ENCODE data around the gene TARBP1. TPM values are rescaled to one million over a fixed set of nuclear protein-coding genes. Genes with fewer than 3 reads are reported as not detected.

The TARBP1 gene
- total RNA-seq, 2 experiments from 2014 or later, result 30.0 to 49.8 TPM

- H4K20me1 ChIP-seq (ENCODE audit: insufficient read depth, low read length), result no peaks in the 10 kb centered on the region
- H3K4me1 ChIP-seq (ENCODE audit: insufficient read depth, low read length, poor library complexity, severe bottlenecking), result no peaks in the 10 kb centered on the region
- POLR2A ChIA-PET, result interaction anchor here (0.7 kb wide), 1 partner anchor 971 kb away, joined by 4 read pairs; no protein-coding TSS in a partner anchor
- peaks cover 91% of the 10 kb centered on the region for H3K36me3 ChIP-seq (ENCODE audit: insufficient read depth, low read length)
- intact Hi-C loops (cut with micrococcal nuclease; ENCODE audit: unreplicated experiment), result no loop called here
- no peak overlapping the region for H3K4me2 ChIP-seq (ENCODE audit: low read length)
- no TSS peak for BruUV-seq (replicated peaks)
- no peak overlapping the region for H2AFZ ChIP-seq (ENCODE audit: low read length)
- no peaks in the 10 kb centered on the region for H3K9me2 ChIP-seq (ENCODE audit: insufficient read depth, low read length)
- H3K4me3 ChIP-seq (ENCODE audit: low read depth, low read length, poor library complexity, severe bottlenecking), result no peak overlapping the region
- H3K27ac ChIP-seq (ENCODE audit: low read depth, low read length, poor library complexity, severe bottlenecking), result no peak overlapping the region
- no peaks in the 10 kb centered on the region for H3K79me2 ChIP-seq (ENCODE audit: insufficient read depth, low read depth, low read length)
- CTCF ChIA-PET (ENCODE audit: unreplicated experiment), result interaction anchor here (0.6 kb wide), 1 partner anchor 514 kb away, joined by 3 read pairs; no protein-coding TSS in a partner anchor
- TF ChIP-seq, protein P1, sequence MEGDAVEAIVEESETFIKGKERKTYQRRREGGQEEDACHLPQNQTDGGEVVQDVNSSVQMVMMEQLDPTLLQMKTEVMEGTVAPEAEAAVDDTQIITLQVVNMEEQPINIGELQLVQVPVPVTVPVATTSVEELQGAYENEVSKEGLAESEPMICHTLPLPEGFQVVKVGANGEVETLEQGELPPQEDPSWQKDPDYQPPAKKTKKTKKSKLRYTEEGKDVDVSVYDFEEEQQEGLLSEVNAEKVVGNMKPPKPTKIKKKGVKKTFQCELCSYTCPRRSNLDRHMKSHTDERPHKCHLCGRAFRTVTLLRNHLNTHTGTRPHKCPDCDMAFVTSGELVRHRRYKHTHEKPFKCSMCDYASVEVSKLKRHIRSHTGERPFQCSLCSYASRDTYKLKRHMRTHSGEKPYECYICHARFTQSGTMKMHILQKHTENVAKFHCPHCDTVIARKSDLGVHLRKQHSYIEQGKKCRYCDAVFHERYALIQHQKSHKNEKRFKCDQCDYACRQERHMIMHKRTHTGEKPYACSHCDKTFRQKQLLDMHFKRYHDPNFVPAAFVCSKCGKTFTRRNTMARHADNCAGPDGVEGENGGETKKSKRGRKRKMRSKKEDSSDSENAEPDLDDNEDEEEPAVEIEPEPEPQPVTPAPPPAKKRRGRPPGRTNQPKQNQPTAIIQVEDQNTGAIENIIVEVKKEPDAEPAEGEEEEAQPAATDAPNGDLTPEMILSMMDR (conservative IDR thresholded peaks at IDR 0.05; ENCODE audit: low read length), result no peak
- TF ChIP-seq EZH2phosphoT487 (IDR thresholded peaks at IDR 0.05; ENCODE audit: borderline replicate concordance, low read depth, low read length), result no peak
- H3K9me3 ChIP-seq (ENCODE audit: low read length), result no peaks in the 10 kb centered on the region
- no peak for DNase-seq (ENCODE audit: low spot score)
Measured at GRCh38 chr1:234466945-234467344, 12.0 kb downstream of the TARBP1 start.

- Histone ChIP-seq H4K20me1 (ENCODE audit: insufficient read depth, low read length) (no peaks in the 10 kb centered on the region), H3K9me2 (ENCODE audit: insufficient read depth, low read length) (no peaks in the 10 kb centered on the region), H2AFZ (ENCODE audit: low read length) (no peak overlapping the region), H3K9me3 (ENCODE audit: low read length) (no peaks in the 10 kb centered on the region), H3K27ac (ENCODE audit: low read depth, low read length, poor library complexity, severe bottlenecking) (no peak overlapping the region), H3K79me2 (ENCODE audit: insufficient read depth, low read depth, low read length) (no peaks in the 10 kb centered on the region), H3K4me1 (ENCODE audit: insufficient read depth, low read length, poor library complexity, severe bottlenecking) (no peaks in the 10 kb centered on the region), H3K36me3 (ENCODE audit: insufficient read depth, low read length) (peaks cover 88% of the 10 kb centered on the region), H3K4me3 (ENCODE audit: low read depth, low read length, poor library complexity, severe bottlenecking) (no peak overlapping the region), H3K4me2 (ENCODE audit: low read length) (no peak overlapping the region)
- ChIA-PET POLR2A (interaction anchor here (0.7 kb wide), 1 partner anchor 821 kb away, joined by 3 read pairs; no protein-coding TSS in a partner anchor), CTCF (ENCODE audit: unreplicated experiment) (no interaction called here)
- TF ChIP-seq EZH2phosphoT487 (IDR thresholded peaks at IDR 0.05; ENCODE audit: borderline replicate concordance, low read depth, low read length), result no peak
- TF ChIP-seq, protein P1 (conservative IDR thresholded peaks at IDR 0.05; ENCODE audit: low read length), result no peak
- no peak for DNase-seq (ENCODE audit: low spot score)
- intact Hi-C loops (cut with micrococcal nuclease; ENCODE audit: unreplicated experiment), result no loop called here
- BruUV-seq (replicated peaks), result no TSS peak
Measured at GRCh38 chr1:234463749-234464148, 15.2 kb downstream of the TARBP1 start.

DNA sequence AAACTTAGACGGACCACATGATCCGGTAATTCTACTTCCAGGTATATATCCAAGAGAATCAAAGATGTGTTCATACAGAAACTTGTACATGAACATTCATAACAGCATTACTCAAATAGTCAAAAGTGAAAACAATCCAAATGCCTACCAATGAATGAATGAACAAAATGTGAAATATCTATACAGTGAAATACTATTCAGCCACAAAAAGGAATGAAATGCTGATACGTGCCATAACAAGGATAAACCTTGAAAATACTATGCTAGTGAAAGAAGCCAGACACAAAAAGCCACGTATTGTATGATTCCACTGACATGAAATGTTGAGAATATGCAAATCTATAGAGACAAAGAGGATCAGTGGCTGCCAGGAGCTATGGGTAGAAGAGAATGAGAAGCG, 18.3 kb downstream of the TARBP1 start:
- H3K4me3 ChIP-seq (ENCODE audit: low read depth, low read length, poor library complexity, severe bottlenecking), result no peak overlapping the region
- no peak for TF ChIP-seq EZH2phosphoT487 (IDR thresholded peaks at IDR 0.05; ENCODE audit: borderline replicate concordance, low read depth, low read length)
- TF ChIP-seq, protein P1 (conservative IDR thresholded peaks at IDR 0.05; ENCODE audit: low read length), result no peak
- H3K4me2 ChIP-seq (ENCODE audit: low read length), result no peak overlapping the region
- no peak overlapping the region for H3K27ac ChIP-seq (ENCODE audit: low read depth, low read length, poor library complexity, severe bottlenecking)
- no peak overlapping the region for H2AFZ ChIP-seq (ENCODE audit: low read length)
- ChIA-PET CTCF (ENCODE audit: unreplicated experiment) (no interaction called here), POLR2A (interaction anchor here (1.0 kb wide), 1 partner anchor 14 kb away, joined by 3 read pairs; no protein-coding TSS in a partner anchor)
- DNase-seq (ENCODE audit: low spot score), result no peak
- no peaks in the 10 kb centered on the region for H3K9me3 ChIP-seq (ENCODE audit: low read length)
- no peaks in the 10 kb centered on the region for H4K20me1 ChIP-seq (ENCODE audit: insufficient read depth, low read length)
- H3K79me2 ChIP-seq (ENCODE audit: insufficient read depth, low read depth, low read length), result no peaks in the 10 kb centered on the region
- intact Hi-C loops (cut with micrococcal nuclease; ENCODE audit: unreplicated experiment), result no loop called here
- BruUV-seq (replicated peaks), result no TSS peak
- no peaks in the 10 kb centered on the region for H3K9me2 ChIP-seq (ENCODE audit: insufficient read depth, low read length)
- peaks cover 81% of the 10 kb centered on the region for H3K36me3 ChIP-seq (ENCODE audit: insufficient read depth, low read length)
- no peaks in the 10 kb centered on the region for H3K4me1 ChIP-seq (ENCODE audit: insufficient read depth, low read length, poor library complexity, severe bottlenecking)

Data from OCI-LY7 (cell line).